Stimulated activated CD8-positive, alpha-beta memory T cell treated with anti-CD3 and anti-CD28 coated beads, Interleukin-4, amount 100 ng/mL, for 4 hours (primary cell): ENCODE measurements around the gene CRNN.

Experiments used
- DNase-seq, 2 donors: peaks; one replicate each; pipeline ENCODE4 v3.0.0-alpha.2; 2020; ENCODE audit warnings: low read depth in 2 of 2, low spot score in 1 of 2

The CRNN gene

GRCh38 chr1:152426731-152427130 is 12.7 kb upstream of the CRNN start:
- DNase-seq, result no peak

- no peak for DNase-seq
Measured at GRCh38 chr1:152419917-152420316, 5.9 kb upstream of the CRNN start.

GRCh38 chr1:152415454-152416227 is 1.6 kb upstream of the CRNN start:
- no peak for DNase-seq

- DNase-seq, result no peak
Measured at GRCh38 chr1:152412756-152413155, 1.3 kb downstream of the CRNN start.

- no peak for DNase-seq
Measured at GRCh38 chr1:152411134-152411533, 2.9 kb downstream of the CRNN start.

- no peak for DNase-seq
Measured at GRCh38 chr1:152410599-152410998, 3.5 kb downstream of the CRNN start.

- DNase-seq, result no peak
Measured at GRCh38 chr1:152410028-152410427, 4.0 kb downstream of the CRNN start.

- no peak for DNase-seq
Measured at GRCh38 chr1:152408664-152409063, 5.4 kb downstream of the CRNN start.

GRCh38 chr1:152398812-152399698 is 15.0 kb downstream of the CRNN start:
- no peak for DNase-seq

GRCh38 chr1:152397474-152397873 is 16.6 kb downstream of the CRNN start:
- no peak for DNase-seq

GRCh38 chr1:152394151-152394550 is 19.9 kb downstream of the CRNN start:
- no peak for DNase-seq

GRCh38 chr1:152392909-152393308 is 21.2 kb downstream of the CRNN start:
- no peak for DNase-seq

GRCh38 chr1:152388889-152389288 is 25.2 kb downstream of the CRNN start:
- no peak for DNase-seq

- DNase-seq, result no peak
Measured at GRCh38 chr1:152386940-152387339, 27.1 kb downstream of the CRNN start.

GRCh38 chr1:152380932-152381331 is 33.1 kb downstream of the CRNN start:
- DNase-seq, result no peak

GRCh38 chr1:152374451-152374850 is 39.6 kb downstream of the CRNN start:
- DNase-seq, result no peak

- DNase-seq, result no peak
Measured at GRCh38 chr1:152372672-152373071, 41.4 kb downstream of the CRNN start.

GRCh38 chr1:152367436-152367835 is 46.6 kb downstream of the CRNN start:
- no peak for DNase-seq

- no peak for DNase-seq
Measured at GRCh38 chr1:152359906-152360305, 54.2 kb downstream of the CRNN start, which contains the start of gene FLG2. TSS of gene FLG2 (minus strand) at chr1:152360006. CDS start at chr1:152358884, 1,122 bp downstream.
